AG09309 (cell line): Measurements from ENCODE around the gene PDLIM5.
"Not testable (repeated sequence)": the region's sequence is repeated elsewhere in the genome, so short reads cannot be mapped to it uniquely, and the experiment has no call there.

Source experiments
- DNase-seq: peaks from one replicate; pipeline ENCODE4 v3.0.0-alpha.2; 2010; ENCODE audit warnings: low read depth
- H3K4me3 ChIP-seq: 2 replicates; pipeline ENCODE4 v1.5.1; 2011; ENCODE audit warnings: mild to moderate bottlenecking, low read depth, low read length, moderate library complexity; ENCODE audit not compliant: control insufficient read depth
- TF ChIP-seq, protein P1 (sequence below): IDR thresholded peaks from 2 replicates; pipeline ENCODE4 v1.5.1; 2011; ENCODE audit warnings: mild to moderate bottlenecking, low read depth, low read length, inconsistent platforms; ENCODE audit not compliant: insufficient read depth, control insufficient read depth; ENCODE audit errors: missing control alignments

Gene PDLIM5

DNA sequence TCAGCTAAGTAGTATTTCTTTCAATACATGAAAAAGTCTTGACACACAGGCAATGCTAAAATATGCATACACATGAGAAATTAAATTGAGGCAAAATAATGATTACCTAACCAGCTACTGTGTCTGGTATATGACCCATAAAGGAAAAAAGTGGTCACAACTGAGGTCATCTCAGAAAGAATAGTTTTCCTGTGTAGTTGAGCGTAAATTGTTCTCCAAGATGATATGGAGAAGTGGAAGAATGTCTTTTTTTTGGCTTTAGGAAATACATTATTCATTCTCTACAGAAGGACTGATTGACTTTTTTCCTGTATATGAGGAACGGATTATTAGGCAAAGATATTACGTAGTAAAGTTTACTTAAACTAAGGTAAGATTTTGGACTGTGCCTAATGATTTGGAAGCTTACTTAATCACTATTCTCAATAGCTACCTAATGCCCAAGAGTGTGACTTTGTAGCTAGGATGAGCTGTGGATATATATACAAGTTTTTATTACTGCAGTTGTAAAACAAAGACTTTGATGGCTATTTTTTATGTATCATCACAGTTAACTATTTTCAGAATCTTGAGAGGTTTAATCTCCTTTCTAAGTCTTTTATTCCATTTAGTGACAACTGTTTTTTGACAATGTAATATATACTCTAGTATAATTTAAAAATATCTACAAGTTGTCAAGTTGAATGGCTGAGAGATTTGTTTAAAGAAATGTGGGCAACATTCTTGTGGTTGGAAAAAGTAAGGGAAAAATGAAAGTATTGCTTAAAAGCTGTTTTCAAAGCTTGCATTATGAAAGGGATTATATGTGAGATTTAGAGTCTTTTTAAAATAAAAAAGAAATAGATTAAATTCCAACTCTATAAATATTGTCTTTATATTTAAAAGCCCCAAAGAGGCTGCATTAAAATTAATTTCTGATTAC is 100.2 kb downstream of the PDLIM5 start:
- DNase-seq = no peak
- no peak overlapping the region for H3K4me3 ChIP-seq
- TF ChIP-seq, protein P1, sequence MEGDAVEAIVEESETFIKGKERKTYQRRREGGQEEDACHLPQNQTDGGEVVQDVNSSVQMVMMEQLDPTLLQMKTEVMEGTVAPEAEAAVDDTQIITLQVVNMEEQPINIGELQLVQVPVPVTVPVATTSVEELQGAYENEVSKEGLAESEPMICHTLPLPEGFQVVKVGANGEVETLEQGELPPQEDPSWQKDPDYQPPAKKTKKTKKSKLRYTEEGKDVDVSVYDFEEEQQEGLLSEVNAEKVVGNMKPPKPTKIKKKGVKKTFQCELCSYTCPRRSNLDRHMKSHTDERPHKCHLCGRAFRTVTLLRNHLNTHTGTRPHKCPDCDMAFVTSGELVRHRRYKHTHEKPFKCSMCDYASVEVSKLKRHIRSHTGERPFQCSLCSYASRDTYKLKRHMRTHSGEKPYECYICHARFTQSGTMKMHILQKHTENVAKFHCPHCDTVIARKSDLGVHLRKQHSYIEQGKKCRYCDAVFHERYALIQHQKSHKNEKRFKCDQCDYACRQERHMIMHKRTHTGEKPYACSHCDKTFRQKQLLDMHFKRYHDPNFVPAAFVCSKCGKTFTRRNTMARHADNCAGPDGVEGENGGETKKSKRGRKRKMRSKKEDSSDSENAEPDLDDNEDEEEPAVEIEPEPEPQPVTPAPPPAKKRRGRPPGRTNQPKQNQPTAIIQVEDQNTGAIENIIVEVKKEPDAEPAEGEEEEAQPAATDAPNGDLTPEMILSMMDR = no peak

DNA sequence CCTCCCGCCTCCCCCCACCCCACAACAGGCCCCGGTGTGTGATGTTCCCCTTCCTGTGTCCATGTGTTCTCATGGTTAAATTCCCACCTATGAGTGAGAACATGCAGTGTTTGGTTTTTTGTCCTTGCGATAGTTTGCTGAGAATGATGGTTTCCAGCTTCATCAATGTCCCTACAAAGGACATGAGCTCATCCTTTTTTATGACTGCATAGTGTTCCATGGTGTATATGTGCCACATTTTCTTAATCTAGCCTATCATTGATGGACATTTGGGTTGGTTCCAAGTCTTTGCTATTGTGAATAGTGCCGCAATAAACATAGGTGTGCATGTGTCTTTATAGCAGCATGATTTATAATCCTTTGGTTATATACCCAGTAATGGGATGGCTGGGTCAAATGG is 104.3 kb downstream of the PDLIM5 start:
- not testable (repeated sequence) for H3K4me3 ChIP-seq, DNase-seq

DNA sequence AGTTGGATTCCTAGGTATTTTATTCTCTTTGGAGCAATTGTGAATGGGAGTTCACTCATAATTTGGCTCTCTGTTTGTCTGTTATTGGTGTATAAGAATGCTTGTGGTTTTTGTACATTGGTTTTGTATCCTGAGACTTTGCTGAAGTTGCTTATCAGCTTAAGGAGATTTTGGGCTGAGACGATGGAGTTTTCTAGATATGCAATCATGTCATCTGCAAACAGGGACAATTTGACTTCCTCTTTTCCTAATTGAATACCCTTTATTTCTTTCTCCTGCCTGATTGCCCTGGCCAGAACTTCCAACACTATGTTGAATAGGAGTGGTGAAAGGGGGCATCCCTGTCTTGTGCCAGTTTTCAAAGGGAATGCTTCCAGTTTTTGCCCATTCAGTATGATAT is 105.9 kb downstream of the PDLIM5 start:
- not testable (repeated sequence) for DNase-seq, H3K4me3 ChIP-seq

DNA sequence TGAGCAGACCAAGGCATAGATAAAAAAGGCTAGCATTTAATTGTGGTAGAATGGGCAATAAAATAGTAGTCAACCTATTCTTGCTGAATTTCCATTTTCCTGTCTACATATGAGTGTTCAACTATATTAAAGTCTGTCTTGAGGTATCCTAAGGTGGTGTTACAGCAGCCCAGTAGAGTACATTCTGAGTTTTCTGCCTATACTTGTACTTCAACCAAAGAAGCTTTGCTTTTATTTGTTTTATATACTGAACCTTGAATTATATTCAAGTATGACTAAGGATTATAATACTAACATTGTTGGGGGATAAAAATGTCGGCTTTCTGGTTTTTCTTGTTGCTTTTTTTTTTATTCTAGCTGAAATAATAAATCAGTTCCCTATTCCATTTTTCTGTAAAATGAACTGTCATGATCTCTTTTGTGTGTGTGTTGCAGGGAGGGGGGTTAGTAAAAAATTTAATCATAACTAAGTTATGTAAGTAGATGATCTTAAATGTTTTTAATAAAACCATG is 106.7 kb downstream of the PDLIM5 start:
- TF ChIP-seq, protein P1 = no peak
- DNase-seq = no peak
- H3K4me3 ChIP-seq = no peak overlapping the region

DNA sequence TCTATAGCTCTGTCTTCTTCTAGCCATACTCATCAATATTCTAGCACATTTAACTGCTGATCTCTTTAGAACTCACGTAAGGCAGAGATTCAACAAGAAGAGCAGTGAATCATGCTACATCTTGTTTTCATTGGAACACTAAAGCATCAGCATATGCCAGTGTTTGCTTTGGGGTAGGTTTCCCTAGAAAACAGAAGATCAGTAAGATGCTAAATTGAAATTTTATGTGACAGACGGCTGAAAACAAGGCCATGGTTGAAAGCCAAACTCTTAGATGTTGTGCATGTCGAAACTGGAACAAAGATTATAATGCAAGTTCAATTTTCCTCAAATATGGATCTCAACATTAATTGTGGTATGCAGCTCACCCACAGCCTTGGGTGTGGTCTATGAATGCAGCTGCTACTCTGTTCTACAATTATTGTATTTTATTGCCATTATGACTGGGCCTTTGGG is 107.6 kb downstream of the PDLIM5 start:
- TF ChIP-seq, protein P1 = no peak
- H3K4me3 ChIP-seq = no peak overlapping the region
- DNase-seq = no peak

DNA sequence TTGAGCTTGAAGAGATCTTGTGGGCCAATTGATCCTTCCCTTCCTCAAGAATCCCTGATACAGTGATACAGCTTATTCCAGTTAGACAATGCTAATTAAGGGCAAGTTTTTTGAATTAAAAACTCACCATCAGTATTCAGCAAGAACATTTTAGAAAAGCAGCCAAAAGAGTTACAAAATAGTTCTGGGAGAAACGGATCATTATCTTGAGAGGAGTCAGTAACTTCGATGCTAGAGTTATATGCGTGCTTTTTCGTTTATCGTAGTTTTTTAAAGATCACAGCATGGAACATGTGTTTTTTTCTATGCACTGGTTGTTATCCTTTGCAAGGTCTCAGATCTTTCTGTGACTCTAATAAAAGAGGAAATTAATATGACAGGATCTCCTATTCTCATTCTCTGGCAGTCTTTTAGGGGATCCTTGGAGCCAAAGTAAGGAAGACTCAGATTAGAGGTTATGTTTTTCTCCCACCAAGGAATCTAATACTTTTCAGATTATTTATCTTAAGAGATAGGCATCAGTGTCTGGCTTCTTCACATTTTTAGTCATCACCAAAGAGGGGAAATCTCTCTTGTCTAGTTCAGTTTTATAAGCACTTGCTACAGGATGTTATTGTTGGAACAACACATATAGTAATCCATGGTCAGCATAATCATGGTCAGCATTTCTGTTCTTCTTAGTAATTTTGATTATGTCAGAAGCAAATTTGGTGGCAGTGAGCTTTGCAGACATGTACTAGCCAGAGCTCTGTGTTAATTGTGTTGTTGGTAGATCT is 109.7 kb downstream of the PDLIM5 start:
- TF ChIP-seq, protein P1 = no peak
- DNase-seq = no peak
- no peak overlapping the region for H3K4me3 ChIP-seq

DNA sequence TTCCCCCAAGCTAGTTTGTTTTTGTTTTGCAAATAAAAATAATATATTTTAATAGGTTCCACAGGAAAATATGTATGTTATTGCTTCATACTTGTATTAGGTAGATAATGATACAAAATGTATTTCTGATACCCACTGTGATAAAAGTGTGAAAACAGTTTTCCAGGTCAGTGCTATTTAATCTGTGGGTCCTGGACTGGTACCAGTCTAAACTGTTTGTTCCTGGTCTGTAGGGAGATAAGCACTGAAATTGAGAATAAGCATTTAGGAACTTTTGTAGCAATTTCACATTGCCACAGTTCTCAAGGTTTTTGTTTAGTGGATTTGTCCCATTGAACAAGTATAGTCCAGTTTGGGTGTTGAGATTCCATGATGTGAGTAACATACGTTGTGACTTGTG is 110.5 kb downstream of the PDLIM5 start:
- H3K4me3 ChIP-seq = no peak overlapping the region
- TF ChIP-seq, protein P1 = no peak

More for the DNA sequence above, 110.5 kb downstream of the PDLIM5 start:
- DNase-seq = no peak
